ENCODE results near the gene OLFML3.

OLFML3 gene

DNA sequence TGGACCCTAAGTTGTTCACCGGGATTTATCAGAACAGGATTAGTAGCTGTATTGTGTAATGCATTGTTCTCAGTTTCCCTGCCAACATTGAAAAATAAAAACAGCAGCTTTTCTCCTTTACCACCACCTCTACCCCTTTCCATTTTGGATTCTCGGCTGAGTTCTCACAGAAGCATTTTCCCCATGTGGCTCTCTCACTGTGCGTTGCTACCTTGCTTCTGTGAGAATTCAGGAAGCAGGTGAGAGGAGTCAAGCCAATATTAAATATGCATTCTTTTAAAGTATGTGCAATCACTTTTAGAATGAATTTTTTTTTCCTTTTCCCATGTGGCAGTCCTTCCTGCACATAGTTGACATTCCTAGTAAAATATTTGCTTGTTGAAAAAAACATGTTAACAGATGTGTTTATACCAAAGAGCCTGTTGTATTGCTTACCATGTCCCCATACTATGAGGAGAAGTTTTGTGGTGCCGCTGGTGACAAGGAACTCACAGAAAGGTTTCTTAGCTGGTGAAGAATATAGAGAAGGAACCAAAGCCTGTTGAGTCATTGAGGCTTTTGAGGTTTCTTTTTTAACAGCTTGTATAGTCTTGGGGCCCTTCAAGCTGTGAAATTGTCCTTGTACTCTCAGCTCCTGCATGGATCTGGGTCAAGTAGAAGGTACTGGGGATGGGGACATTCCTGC, 3.9 kb upstream of the OLFML3 start:
- DNase-seq (ENCODE audit: extremely low read depth, low read depth) = no peak

GRCh38 chr1:113976609-113977278, 2.5 kb upstream of the OLFML3 start:
- TF ChIP-seq, protein P1, sequence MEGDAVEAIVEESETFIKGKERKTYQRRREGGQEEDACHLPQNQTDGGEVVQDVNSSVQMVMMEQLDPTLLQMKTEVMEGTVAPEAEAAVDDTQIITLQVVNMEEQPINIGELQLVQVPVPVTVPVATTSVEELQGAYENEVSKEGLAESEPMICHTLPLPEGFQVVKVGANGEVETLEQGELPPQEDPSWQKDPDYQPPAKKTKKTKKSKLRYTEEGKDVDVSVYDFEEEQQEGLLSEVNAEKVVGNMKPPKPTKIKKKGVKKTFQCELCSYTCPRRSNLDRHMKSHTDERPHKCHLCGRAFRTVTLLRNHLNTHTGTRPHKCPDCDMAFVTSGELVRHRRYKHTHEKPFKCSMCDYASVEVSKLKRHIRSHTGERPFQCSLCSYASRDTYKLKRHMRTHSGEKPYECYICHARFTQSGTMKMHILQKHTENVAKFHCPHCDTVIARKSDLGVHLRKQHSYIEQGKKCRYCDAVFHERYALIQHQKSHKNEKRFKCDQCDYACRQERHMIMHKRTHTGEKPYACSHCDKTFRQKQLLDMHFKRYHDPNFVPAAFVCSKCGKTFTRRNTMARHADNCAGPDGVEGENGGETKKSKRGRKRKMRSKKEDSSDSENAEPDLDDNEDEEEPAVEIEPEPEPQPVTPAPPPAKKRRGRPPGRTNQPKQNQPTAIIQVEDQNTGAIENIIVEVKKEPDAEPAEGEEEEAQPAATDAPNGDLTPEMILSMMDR (IDR thresholded peaks at IDR 0.05; ENCODE audit: low read depth, low read length) = peak; percentile 69
- DNase-seq (ENCODE audit: extremely low read depth, low read depth) = no peak

More for the DNA sequence above, 3.9 kb upstream of the OLFML3 start:
- TF ChIP-seq, protein P1 (IDR thresholded peaks at IDR 0.05; ENCODE audit: low read depth, low read length) = no peak

- DNase-seq (ENCODE audit: extremely low read depth, low read depth) = no peak
- TF ChIP-seq, protein P1 (IDR thresholded peaks at IDR 0.05; ENCODE audit: low read depth, low read length) = no peak
These were observed 1.4 kb upstream of the OLFML3 start for GRCh38 chr1:113977906-113978305.

DNA sequence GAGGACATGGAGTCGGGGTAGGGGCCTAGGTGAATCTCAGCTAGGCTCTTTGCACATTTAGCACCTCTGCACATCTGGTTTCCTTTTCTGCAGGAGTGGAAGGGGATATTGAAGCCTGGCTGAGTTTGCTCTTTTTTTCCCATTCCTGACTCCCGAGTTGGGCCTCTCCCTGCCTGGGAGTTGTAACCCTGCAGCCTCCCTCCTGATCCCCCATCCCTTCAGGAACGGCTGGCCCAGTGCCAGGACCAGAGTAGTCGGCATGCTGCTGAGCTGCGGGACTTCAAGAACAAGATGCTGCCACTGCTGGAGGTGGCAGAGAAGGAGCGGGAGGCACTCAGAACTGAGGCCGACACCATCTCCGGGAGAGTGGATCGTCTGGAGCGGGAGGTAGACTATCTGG, 836 bp downstream of the OLFML3 start:
- TF ChIP-seq, protein P1 (IDR thresholded peaks at IDR 0.05; ENCODE audit: low read depth, low read length) = no peak
- no peak for DNase-seq (ENCODE audit: extremely low read depth, low read depth)

DNA sequence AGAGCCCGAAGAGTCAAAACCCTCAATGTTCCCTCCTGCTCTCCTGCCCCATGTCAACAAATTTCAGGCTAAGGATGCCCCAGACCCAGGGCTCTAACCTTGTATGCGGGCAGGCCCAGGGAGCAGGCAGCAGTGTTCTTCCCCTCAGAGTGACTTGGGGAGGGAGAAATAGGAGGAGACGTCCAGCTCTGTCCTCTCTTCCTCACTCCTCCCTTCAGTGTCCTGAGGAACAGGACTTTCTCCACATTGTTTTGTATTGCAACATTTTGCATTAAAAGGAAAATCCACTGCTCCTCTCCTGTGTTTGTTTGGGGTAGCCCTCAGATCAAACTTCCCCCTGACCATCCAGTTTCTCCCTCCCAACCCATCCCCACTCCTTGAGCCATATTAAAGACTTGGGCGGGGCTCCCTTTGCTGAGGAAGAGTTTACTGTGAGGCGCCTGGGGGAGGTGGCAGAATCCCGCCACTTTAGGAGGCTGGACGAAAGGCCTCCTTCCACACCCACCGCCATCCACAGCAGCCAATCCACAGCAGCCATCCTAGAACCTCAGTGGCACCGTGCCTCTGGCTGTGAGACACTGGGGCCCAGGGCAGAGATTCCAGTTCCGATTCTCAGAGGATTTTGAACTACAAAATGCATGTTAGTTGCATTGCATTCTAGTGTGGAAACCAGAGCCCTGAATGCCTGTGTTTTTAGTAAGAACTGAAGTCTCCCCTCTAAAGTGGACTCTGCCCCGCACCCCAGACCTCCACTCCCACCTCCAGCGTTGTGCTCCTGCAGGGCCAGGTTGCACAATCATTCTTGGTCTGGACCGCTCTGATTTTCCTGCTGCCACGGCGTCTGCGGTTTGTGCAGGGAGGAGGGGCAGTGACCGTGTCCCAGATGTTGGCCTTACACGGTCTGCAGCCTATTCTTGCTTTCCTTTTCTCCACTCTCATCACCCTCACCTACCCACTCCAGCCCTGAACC, 3.0 kb downstream of the OLFML3 start:
- TF ChIP-seq, protein P1 (IDR thresholded peaks at IDR 0.05; ENCODE audit: low read depth, low read length) = no peak
- peak; percentile 72 for DNase-seq (ENCODE audit: extremely low read depth, low read depth)

- DNase-seq (ENCODE audit: extremely low read depth, low read depth) = no peak
- TF ChIP-seq, protein P1 (IDR thresholded peaks at IDR 0.05; ENCODE audit: low read depth, low read length) = no peak
These were observed 3.7 kb downstream of the OLFML3 start for GRCh38 chr1:113982949-113983348.
